GM19240 (cell line): ENCODE results near the gene LAMA4.

Source experiments
- DNase-seq: peaks from one replicate; pipeline ENCODE4 v3.0.0; 2011; ENCODE audit warnings: low spot score; ENCODE audit not compliant: insufficient read length

The LAMA4 gene, protein sequence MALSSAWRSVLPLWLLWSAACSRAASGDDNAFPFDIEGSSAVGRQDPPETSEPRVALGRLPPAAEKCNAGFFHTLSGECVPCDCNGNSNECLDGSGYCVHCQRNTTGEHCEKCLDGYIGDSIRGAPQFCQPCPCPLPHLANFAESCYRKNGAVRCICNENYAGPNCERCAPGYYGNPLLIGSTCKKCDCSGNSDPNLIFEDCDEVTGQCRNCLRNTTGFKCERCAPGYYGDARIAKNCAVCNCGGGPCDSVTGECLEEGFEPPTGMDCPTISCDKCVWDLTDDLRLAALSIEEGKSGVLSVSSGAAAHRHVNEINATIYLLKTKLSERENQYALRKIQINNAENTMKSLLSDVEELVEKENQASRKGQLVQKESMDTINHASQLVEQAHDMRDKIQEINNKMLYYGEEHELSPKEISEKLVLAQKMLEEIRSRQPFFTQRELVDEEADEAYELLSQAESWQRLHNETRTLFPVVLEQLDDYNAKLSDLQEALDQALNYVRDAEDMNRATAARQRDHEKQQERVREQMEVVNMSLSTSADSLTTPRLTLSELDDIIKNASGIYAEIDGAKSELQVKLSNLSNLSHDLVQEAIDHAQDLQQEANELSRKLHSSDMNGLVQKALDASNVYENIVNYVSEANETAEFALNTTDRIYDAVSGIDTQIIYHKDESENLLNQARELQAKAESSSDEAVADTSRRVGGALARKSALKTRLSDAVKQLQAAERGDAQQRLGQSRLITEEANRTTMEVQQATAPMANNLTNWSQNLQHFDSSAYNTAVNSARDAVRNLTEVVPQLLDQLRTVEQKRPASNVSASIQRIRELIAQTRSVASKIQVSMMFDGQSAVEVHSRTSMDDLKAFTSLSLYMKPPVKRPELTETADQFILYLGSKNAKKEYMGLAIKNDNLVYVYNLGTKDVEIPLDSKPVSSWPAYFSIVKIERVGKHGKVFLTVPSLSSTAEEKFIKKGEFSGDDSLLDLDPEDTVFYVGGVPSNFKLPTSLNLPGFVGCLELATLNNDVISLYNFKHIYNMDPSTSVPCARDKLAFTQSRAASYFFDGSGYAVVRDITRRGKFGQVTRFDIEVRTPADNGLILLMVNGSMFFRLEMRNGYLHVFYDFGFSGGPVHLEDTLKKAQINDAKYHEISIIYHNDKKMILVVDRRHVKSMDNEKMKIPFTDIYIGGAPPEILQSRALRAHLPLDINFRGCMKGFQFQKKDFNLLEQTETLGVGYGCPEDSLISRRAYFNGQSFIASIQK (N-terminal part only)

DNA sequence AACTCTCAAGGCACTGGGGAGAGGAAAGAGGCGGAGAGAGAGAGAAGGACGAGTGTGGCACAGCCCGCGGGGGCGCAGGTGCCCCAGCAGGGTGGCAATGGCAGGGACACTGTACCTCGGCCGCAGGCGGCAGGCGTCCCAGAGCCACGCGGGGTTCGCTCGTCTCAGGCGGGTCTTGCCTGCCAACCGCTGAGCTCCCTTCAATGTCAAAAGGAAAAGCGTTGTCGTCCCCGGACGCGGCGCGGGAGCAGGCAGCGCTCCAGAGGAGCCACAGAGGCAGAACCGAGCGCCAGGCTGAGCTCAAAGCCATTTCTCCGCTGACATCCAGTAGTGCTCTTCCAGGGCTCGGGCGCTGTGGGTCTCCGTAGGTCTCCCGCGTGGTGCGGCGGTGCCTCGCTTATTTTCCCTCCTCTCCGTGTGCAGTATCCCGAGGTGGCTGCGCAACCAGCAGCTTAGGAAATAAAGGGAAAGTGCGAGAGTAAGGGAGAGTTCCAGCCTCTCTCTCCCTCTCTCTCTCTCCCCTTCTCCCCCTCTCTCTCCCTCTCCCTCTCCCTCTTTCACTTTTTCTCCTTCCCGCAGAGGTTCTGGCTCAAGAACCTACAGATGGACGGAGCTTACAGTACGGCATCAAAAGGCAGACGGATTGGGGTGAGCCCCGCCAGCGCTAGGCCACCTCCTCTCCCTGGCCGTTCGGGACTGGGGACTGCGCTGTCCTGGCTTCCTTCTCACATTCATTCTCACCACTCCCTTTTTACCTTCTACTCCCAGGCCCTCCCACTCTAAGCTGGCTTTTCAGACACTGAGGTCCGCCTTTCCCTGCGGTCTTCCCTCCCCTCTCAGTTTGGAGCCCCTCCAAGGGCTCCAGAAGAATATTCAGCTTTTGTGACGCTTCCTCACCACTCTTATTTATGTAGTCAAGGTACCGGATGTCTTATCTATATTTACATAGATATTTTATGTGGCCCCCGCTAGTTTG, at the start of gene LAMA4:
Gene LAMA4, minus strand, starts transcription at position 727 of the 976 bp plus-strand sequence. Its CDS starts 417 bp downstream, at position 310.
- DNase-seq: no peak

DNA sequence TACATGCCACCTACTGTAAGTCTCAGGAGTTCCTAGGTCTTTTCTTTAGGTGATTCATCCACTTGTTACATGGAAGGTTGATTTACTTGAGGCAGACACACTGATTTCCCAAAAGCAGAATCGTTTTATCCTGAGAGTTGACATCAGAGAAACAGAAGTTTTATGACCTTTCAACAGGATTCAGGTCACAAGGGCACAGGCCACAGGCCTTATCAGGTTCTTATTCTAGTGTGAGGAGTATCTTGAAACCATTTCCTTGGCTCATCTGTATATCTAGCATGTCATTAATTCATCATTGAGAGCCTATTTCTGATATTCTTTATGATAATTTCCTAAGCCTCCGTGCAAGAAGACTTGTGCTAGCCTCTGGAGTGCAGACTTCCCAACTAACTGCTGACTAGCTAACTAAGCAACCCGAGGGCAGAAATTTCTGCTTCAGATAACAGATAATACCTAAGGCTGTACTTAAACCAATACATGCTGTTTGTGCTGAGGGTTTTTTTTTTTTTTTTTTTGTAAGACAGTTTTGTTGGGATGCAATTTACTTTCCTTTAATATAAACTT, 47.9 kb upstream of the LAMA4 start:
- no peak for DNase-seq

DNA sequence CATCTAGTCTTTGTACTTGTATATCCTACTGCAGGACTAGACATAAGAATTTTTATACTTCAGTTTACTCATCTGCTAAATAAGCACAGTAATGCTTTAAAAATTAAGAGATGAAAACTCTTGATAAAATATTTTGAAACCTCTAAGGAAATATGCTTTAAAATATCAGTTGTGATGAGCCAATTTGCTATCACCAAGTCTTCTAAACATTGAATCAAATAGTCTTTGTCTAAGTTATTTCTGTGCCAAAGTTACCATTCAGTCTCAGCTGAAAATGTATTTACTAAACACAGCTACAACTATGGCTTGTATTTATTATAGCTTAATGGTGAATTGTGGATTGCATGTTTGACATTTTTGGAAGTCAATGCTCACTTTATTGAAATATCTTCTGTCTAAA, 46.5 kb upstream of the LAMA4 start:
- no peak for DNase-seq

DNA sequence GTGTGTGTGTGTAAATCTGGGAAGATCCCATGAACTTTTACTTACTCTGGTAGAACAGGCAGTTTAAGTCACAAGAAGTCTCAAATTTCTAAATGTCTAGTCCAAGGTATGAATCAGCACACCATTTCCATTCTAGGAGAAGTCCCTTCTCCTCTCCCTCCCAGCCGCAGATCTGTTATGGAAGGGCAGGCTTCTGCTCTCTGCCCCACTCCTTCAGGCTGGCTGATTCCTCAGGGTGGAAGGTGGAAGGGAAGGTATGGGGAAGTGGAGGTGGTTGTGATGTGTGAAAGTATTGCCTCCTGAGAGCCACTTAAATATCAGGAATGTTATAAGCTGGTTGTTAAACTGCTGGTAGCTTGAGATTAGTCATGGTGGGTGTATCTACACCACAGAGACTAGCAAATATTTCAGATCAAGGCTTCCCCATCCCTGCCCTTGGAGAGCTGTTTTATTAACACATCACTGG, 44.5 kb upstream of the LAMA4 start:
- DNase-seq: no peak

DNA sequence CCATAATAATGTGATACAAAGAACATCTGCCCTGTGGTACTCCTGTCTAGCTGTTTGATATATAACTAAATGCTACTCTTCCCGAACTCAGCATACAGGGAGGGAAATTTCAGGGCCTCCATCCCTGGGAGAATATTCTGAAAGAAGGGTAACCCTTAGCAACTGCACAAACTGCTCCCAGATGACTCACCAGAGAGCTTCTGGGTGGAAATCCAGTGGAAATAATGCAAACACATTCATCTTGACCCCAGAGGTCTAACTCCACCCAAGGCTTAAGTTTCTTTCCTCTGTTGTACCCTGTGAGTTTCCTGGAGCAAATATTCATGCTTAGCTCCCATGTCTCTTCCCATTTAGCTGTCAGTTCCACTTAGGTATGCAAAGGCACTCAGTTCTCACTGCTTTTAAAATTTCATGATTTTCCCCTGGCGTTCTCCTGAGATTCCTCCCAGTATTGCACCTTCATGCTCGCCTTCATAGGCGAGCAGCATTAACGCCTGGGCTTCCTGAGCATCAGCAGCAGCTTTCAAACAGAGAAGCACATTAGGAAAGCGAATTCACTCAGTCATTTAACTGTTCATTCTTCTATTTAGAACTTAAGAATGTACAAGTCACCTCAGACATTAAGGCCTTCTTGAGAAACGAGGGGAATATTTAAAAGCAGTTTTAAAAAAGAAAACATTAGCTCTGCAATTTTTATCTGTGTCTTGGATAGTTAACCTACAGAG, 43.8 kb upstream of the LAMA4 start:
- DNase-seq: no peak

DNA sequence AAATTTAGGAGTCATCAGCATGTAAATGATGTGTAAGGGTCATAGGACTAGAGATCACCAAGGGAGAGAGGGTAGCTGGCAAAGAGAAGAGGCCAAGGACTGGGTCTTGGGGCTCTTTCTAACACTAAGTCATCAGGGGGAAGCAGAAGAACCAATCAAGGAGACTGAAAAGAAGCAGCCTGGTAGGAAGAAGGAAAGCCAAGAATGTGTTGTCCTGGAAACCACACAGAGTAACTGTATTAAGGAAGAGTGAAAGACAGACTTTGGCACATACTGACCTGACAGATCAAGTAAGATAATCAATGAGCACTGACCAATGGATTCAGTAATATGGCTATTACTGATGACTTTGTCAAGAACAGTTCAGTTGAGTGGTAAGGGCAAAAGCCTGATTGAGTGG, 42.3 kb upstream of the LAMA4 start:
- no peak for DNase-seq

DNA sequence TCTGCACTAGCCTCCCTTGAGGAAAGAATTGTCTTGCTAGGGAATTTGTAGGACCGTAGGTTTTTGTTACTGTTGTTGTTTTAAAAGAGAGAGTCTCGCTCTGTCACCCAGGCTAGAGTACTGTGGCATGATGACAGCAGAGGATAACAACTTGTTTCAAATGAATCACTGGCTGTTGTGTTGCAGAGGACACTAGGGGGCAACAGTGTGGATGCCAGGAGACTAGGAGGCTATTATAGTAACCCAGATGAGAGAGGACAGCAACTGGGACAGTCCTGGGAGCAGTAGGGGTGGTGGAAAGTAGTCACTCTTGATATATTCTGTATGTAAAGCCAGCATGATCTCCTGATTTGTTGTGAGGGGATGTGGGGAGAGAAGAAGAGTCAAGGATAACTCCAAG, 41.8 kb upstream of the LAMA4 start:
- DNase-seq: no peak

DNA sequence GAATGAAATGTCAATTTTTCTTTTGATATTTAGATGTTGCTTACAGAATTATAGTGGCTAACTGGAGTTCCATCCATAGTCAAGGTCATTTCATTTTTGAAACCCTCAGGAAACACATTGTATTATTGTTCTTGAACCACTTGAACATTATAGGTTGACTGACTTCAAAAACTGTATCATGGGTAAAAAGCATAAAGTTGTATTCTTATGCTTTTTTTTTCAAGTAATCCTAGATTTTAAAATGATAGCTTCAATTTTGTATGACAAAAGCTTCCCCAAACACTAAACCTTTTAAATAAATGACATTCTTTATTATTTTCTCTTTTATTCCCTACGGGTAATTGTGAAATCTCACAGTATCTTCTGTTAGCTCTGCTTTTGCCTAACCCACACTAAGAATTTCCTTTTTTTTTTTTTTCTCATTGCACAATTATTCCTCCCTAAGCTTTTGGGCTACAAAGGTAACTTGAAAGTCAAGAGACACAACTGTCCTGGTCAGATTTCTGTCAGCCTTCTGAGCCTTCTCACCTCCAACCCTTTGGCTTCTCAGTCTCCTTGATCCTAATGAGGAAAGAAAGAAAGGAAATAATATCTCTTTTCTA, 36.9 kb upstream of the LAMA4 start:
- DNase-seq: no peak

DNA sequence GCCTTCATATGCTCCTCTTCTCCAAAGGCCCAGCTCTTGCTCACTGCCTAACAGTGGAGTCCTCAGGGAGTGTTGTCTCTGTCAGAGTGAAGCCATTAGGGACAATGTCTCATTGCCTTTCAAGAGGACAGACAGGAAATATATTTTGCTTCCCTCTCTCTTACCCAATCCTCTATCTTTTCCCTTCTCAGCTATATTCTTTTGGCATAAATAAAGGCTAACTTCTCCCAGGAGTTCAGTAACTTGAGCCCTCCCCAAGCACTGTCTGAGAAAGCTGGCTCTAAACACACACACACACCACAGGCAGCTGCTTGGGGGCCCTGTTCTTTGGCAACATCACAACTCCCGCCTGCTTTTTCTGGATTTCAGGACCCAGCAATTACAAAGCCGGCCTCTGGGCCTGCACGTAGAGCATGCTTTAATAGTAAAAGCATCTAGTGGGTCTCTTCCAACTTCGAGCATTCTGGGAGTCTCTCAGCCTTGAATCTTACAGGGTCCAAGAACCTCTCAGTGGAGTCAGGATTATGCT, 34.7 kb upstream of the LAMA4 start:
- DNase-seq: no peak

DNA sequence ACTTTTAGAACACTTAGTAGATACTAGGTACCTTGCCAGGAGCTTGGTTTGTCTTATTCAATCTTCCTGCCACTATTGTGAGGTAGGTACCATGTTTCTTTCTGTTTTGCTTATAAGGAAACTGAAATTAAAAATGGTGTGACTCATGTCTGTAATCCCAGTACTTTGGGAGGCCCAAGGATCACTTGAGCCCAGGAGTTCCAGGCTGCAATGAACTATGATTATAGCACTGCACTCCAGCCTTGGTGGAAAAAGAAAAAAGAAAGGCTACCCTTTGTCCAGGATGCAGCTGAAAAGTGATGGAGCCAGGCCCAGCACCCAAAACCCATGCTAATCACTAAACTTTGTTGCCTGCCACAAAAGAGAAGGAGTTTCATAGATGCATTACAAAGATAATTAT, 34.1 kb upstream of the LAMA4 start:
- no peak for DNase-seq

DNA sequence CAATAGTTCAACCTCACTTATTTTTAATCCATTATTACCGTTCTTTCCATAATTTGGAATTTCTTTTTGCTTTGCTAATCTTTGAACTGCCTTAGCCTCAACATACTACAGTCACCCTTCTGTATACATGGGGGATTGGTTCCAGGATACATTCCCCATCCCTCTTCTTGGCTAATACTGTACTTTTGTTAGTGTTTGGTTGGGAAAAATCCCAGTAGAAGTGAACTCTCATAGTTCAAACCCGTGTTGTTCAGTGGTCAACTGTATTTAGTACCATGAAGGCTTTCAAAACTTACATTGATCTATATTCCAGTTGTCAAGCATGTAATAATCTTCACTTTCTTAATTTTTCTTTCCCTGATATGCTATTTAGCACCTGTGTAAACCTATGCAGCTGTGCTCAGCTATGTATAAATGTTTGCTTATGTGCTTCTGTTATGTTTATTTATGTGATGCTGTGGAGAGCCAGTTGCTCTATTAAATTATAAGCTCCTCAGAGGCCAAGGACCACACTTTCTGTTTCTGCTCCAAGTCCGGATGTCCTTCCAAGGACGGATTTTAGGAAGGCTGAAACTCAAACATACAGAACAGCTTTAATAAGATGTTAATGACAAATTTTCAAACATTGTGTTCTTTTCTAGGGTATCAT, 33.3 kb upstream of the LAMA4 start:
- DNase-seq: no peak

DNA sequence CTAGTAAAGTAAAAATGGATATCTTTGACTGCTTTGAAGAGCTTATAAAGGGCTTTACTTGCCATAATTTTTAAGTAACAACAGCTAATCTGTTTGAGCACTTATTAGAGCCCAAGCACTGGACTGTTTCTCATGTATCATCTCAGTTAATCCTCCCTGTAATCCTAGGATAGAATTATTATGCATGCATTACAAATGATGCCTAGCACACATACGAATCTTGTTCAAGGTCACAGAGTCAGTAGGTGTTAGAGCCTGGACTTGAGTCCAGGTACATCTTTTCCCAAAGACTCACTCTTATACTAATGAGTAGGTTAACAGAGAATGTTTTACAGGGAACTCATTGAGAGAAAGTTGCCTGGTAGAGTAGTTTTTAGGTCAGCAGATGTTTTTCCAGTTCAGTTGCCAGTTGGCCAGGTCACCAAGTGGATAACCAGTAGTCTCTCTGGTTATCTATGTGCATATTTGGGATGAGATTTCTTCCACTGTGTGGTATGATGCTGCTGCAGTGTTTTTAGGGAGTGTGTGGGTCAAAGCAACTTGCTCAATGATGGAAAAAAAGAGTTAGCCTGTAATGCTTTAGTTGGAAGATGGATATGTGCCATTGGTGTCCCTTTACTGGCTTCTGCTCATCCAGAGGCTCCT, 32.3 kb upstream of the LAMA4 start:
- no peak for DNase-seq

DNA sequence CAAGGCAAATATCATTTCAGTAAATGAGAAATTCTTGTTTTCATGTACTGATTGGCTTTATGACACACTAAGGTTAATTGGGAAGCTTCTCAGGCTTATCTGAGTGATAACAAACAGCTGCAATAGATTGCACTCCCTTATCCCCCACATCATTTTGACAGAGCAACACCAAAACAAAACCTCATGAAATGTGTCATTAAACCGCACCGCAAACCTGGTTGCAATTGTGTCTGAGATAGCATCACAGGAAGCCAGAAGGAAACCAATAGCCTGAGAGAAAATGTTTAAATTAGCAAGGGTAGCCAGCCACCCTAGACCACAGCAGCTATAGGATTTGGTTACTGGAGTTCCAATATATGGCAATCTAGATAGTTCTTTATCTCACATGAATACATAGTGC, 31.6 kb upstream of the LAMA4 start:
- DNase-seq: no peak

DNA sequence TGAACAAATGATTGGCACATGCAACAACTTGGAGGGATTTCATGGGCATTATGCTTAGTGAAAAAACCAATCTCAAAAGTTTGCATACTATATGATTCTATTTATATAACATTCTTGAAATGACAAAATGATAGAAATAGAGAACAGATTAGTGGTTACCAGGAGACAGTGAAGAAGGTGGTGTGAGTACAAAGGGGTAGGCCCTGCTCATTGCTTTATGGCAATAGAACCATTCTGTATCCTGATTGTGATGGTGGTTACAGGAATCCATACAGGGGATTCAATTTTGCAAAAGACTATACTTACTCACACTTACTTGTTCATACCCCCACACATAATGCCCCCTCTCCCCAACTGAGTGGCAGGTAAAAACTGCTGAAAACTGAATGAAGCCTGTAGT, 30.2 kb upstream of the LAMA4 start:
- DNase-seq: no peak

DNA sequence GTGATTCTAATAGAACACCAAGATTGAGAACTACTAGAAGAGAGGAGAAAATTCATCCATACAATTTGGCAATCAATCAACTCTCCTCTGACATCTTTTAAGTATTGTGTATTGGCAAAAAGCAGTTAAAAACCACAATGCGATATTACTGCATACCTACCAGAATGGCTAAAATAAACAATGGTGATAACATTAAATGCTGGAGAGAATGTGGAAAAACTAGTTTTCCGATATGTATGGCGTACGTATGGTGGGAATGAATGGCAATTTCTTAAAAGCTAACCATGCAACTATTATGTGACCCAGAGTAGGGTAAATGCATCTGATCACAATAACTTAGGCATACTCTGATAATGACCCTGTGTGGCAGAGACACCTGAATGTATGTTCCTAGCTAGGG, 29.3 kb upstream of the LAMA4 start:
- DNase-seq: no peak

DNA sequence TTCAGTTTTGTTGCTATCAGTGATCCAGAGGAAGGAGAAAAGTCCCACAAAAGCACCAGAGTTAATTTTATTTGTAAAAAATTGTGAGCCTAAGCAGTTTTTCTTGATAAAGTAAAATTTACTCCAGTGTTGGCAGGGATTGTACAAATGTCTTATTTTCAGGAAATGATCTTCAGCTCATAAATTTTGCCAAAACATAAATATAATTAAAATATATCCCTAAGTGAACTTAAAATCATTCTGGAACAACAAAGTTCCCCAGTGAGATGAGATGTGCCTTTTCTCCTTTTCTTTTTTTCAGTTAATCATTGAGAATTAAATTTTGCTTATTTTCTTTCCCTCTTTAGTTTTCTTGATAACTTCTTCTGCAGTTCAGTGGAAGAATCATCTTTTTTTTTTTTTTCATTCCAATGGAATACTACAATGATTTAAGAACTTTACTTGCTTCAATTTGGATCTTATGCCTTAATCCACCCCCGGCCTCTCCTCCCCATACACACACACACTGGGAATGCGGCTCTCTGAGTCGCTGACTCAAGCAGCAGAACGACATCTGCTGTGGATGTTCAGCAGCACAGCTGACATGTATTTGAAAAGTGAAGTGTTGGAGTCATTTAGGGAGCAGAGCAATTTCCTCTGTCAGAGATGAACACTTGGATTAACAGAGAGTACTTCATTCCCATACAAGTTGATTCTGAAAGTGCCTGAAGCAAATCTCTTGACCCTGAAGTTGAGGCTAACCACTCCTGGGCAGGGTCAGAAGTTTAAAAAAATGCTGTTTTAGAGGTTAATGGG, 27.7 kb upstream of the LAMA4 start:
- no peak for DNase-seq
